KMS-11 (cell line): ENCODE data around the gene SYS1.

ENCODE experiments used
- H2AFZ ChIP-seq: fragments of 200-600 bp; sonication (generic); 2 replicates; pipeline ENCODE4 v1.6.1; 2016; ENCODE audit warnings: antibody characterized with exemption, mixed run types, low read depth
- H3K27ac ChIP-seq: fragments of 200-600 bp; sonication (generic); 2 replicates; pipeline ENCODE4 v1.6.1; 2016; ENCODE audit warnings: mild to moderate bottlenecking, mixed run types
- H3K27me3 ChIP-seq: fragments of 200-600 bp; sonication (generic); 2 replicates; pipeline ENCODE4 v1.6.1; 2017; ENCODE audit warnings: mild to moderate bottlenecking, low read depth, mixed run types, moderate library complexity; ENCODE audit not compliant: insufficient read depth
- H3K36me3 ChIP-seq: fragments of 200-600 bp; sonication (generic); 2 replicates; pipeline ENCODE4 v1.6.1; 2017; ENCODE audit warnings: mild to moderate bottlenecking, mixed run types; ENCODE audit not compliant: insufficient read depth
- H3K4me1 ChIP-seq: fragments of 200-600 bp; sonication (generic); 2 replicates; pipeline ENCODE4 v1.6.1; 2016; ENCODE audit warnings: mild to moderate bottlenecking, low read depth, mixed run types; ENCODE audit not compliant: poor library complexity, severe bottlenecking
- H3K4me2 ChIP-seq: fragments of 200-600 bp; sonication (generic); 2 replicates; pipeline ENCODE4 v1.7.0; 2016; ENCODE audit warnings: mild to moderate bottlenecking, mixed run types
- H3K4me3 ChIP-seq: fragments of 200-600 bp; sonication (generic); IDR thresholded peaks from 2 replicates; pipeline ENCODE4 v1.6.1; 2017; ENCODE audit warnings: low read depth, low read length, mixed read lengths; ENCODE audit not compliant: insufficient read depth
- H3K79me2 ChIP-seq: fragments of 200-600 bp; sonication (generic); 2 replicates; pipeline ENCODE4 v1.6.1; 2016; ENCODE audit warnings: low read depth, mixed run types; ENCODE audit not compliant: insufficient read depth
- H3K9ac ChIP-seq: fragments of 200-600 bp; sonication (generic); 2 replicates; pipeline ENCODE4 v1.6.1; 2016; ENCODE audit warnings: mild to moderate bottlenecking, mixed run types
- H4K20me1 ChIP-seq: fragments of 200-600 bp; sonication (generic); 2 replicates; pipeline ENCODE4 v1.6.1; 2016; ENCODE audit warnings: mild to moderate bottlenecking, mixed run types; ENCODE audit not compliant: insufficient read depth
- TF ChIP-seq, protein P1 (sequence below): fragments of 200-600 bp; sonication (generic); conservative IDR thresholded peaks from 2 replicates; pipeline ENCODE4 v1.6.1; 2017; ENCODE audit warnings: low read depth, mild to moderate bottlenecking, antibody characterized with exemption, low read length, moderate library complexity, mixed read lengths

Gene SYS1

GRCh38 chr20:45328451-45328850 lies 34.5 kb upstream of the SYS1 start:
- H3K27ac ChIP-seq: no peak overlapping the region
- H3K4me3 ChIP-seq: no peak overlapping the region
- H3K27me3 ChIP-seq: no peaks in the 10 kb centered on the region
- no peaks in the 10 kb centered on the region for H4K20me1 ChIP-seq
- TF ChIP-seq, protein P1, sequence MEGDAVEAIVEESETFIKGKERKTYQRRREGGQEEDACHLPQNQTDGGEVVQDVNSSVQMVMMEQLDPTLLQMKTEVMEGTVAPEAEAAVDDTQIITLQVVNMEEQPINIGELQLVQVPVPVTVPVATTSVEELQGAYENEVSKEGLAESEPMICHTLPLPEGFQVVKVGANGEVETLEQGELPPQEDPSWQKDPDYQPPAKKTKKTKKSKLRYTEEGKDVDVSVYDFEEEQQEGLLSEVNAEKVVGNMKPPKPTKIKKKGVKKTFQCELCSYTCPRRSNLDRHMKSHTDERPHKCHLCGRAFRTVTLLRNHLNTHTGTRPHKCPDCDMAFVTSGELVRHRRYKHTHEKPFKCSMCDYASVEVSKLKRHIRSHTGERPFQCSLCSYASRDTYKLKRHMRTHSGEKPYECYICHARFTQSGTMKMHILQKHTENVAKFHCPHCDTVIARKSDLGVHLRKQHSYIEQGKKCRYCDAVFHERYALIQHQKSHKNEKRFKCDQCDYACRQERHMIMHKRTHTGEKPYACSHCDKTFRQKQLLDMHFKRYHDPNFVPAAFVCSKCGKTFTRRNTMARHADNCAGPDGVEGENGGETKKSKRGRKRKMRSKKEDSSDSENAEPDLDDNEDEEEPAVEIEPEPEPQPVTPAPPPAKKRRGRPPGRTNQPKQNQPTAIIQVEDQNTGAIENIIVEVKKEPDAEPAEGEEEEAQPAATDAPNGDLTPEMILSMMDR: no peak
- H3K9ac ChIP-seq: no peak overlapping the region
- no peaks in the 10 kb centered on the region for H3K4me1 ChIP-seq
- H3K4me2 ChIP-seq: no peak overlapping the region
- H3K36me3 ChIP-seq: no peaks in the 10 kb centered on the region
- H3K79me2 ChIP-seq: no peaks in the 10 kb centered on the region
- no peak overlapping the region for H2AFZ ChIP-seq

DNA sequence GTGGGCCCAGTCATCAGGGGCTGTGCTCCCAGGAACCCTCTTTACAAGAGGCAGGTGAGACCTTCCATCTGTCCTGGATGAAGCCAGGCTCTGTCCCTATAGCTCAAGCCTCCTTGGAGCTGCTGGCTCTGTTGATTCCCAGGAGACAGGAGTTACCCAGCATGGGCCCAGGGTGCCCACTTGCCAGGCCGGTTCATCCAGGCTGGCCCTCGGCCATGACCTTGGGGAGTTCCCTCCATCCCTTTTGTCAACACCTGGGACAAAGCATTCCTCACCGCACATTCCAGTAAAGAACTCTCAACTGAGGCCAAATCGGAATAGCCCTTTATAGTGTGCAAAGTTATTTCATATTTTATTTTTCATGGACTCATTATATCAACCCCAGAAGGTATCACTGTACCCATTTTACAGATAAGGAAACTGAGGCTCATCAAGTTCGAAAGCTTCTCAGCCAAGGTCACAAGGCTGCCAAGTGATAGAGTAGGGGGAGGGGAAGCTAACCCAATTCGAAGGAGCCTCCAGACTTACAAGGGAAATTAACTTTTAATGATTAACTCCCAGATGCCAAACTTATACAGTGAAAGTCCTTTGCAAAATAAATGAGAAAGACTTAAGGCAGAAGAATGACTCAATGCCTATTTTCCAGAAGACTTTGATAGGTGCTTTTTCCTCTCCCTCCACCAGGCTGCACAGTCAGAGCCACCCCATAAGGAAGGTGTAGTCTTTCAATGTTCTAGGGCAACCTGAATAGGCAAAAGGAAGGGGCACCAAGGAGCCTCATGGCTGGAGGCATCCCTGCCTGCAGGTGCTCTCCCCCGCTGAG lies 33.2 kb upstream of the SYS1 start:
- Histone ChIP-seq H2AFZ (no peak overlapping the region), H3K79me2 (no peaks in the 10 kb centered on the region), H3K27ac (no peak overlapping the region), H3K4me3 (no peak overlapping the region), H4K20me1 (no peaks in the 10 kb centered on the region), H3K4me2 (no peak overlapping the region), H3K9ac (no peak overlapping the region), H3K4me1 (no peaks in the 10 kb centered on the region), H3K27me3 (no peaks in the 10 kb centered on the region), H3K36me3 (no peaks in the 10 kb centered on the region)
- TF ChIP-seq, protein P1: no peak

DNA sequence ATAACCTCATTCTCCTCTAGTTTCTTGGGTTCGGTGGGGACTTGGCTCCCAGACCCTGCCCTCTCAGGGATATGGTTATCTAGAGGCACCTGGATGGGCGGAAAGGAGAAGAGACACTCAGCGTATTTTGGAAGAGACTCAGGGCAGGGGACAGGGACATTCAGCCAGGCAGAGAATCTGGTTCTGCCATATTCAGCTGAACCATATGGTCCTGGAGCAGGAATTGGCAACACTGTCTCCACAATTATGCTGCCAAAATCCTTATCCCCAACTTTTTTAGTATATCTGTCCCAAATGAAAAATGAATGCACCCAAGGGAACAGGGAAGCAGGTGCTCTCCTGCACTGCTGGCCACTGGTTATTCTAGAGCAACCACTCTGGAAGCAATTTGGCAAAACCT lies 32.5 kb upstream of the SYS1 start:
- Histone ChIP-seq H3K79me2 (no peaks in the 10 kb centered on the region), H3K4me3 (no peak overlapping the region), H3K9ac (no peak overlapping the region), H2AFZ (no peak overlapping the region), H3K27ac (no peak overlapping the region), H3K4me1 (no peaks in the 10 kb centered on the region), H3K4me2 (no peak overlapping the region), H3K36me3 (no peaks in the 10 kb centered on the region), H4K20me1 (no peaks in the 10 kb centered on the region), H3K27me3 (no peaks in the 10 kb centered on the region)
- TF ChIP-seq, protein P1: no peak

GRCh38 chr20:45336530-45337366 lies 26.2 kb upstream of the SYS1 start:
- Histone ChIP-seq H3K4me1 (peaks cover 32% of the 10 kb centered on the region), H3K79me2 (no peaks in the 10 kb centered on the region), H3K36me3 (no peaks in the 10 kb centered on the region), H3K27ac (no peak overlapping the region), H3K27me3 (no peaks in the 10 kb centered on the region), H3K4me2 (no peak overlapping the region), H4K20me1 (no peaks in the 10 kb centered on the region), H3K4me3 (no peak overlapping the region), H3K9ac (no peak overlapping the region), H2AFZ (no peak overlapping the region)
- TF ChIP-seq, protein P1: no peak
